Measurements from ENCODE around the gene PRDM10.

Gene PRDM10

DNA sequence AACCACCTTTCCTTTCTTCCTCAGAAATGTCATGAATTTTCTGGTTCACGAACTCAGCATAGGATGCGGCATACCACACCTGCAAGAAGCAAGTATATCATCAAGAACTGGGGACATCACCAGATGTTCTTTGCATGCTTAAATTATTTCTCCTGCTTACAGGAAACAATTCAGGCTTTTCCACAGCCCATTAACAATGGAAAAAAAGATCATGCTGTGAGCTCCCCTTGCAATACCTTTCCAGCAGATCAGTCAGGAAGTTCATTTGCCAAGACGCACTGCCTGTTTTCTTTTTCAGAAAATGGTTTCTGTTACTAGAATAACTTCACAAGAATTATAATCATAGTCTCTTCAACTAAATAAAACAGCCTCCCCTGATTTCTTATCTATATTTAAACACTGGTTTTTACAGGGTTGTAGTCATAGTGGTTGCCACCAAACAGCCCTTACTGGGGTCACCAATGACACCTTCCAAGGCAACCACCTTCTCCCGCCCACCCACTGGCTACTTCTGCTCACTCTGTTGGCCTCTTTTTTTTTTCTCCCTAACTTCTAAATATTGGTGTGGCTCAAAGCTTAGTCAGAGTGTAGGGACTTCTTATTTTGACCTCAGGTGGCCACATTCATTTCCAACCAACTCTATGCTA is 64.9 kb downstream of the PRDM10 start:
- DNase-seq: no peak
- TF ChIP-seq, protein P1, sequence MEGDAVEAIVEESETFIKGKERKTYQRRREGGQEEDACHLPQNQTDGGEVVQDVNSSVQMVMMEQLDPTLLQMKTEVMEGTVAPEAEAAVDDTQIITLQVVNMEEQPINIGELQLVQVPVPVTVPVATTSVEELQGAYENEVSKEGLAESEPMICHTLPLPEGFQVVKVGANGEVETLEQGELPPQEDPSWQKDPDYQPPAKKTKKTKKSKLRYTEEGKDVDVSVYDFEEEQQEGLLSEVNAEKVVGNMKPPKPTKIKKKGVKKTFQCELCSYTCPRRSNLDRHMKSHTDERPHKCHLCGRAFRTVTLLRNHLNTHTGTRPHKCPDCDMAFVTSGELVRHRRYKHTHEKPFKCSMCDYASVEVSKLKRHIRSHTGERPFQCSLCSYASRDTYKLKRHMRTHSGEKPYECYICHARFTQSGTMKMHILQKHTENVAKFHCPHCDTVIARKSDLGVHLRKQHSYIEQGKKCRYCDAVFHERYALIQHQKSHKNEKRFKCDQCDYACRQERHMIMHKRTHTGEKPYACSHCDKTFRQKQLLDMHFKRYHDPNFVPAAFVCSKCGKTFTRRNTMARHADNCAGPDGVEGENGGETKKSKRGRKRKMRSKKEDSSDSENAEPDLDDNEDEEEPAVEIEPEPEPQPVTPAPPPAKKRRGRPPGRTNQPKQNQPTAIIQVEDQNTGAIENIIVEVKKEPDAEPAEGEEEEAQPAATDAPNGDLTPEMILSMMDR (IDR thresholded peaks at IDR 0.05; ENCODE audit: borderline replicate concordance, extremely low read depth, low read length, poor library complexity, severe bottlenecking): no peak
- TF ChIP-seq EZH2 (IDR thresholded peaks at IDR 0.05; ENCODE audit: borderline replicate concordance, low read depth, low read length, severe bottlenecking): no peak
- Histone ChIP-seq H3K4me2 (ENCODE audit: insufficient read depth, low read length) (no peak overlapping the region), H3K27me3 (ENCODE audit: insufficient read depth, low read length, poor library complexity) (no peaks in the 10 kb centered on the region), H3K27ac (ENCODE audit: low read length) (no peak overlapping the region), H3K79me2 (ENCODE audit: insufficient read depth, low read length) (no peaks in the 10 kb centered on the region), H3K4me1 (ENCODE audit: insufficient read depth, low read length) (no peaks in the 10 kb centered on the region), H3K9ac (ENCODE audit: low read depth, low read length) (no peak overlapping the region), H3K4me3 (ENCODE audit: low read depth in 1 of 2, low read length in 2 of 2) (no peak overlapping the region), H4K20me1 (ENCODE audit: insufficient read depth, low read length) (no peaks in the 10 kb centered on the region), H3K36me3 (ENCODE audit: insufficient read depth, low read length) (peaks cover 18% of the 10 kb centered on the region), H2AFZ (ENCODE audit: low read depth, low read length) (no peak overlapping the region), H3K9me3 (ENCODE audit: insufficient read depth, low read length, severe bottlenecking) (no peaks in the 10 kb centered on the region)
- ATAC-seq (ENCODE audit: insufficient read depth, low read depth): no peak

DNA sequence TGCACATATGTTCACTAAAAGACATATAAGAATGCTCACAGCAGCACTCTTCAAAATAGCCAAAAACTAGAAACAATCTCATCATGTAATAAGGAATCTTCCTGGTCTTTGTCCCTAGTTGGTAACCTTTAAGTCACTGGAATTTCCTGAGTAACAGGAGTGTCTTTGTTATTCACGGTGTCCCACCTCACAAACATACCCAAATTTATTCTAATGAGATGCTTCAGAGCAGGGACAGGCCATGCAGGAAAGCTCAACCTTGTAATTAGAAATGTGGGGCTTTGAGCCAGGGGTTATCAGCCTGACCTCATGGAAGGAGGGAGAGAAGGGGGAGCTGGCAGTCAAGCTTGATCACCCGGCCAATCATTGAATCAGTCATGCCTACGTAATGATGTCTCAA is 66.9 kb downstream of the PRDM10 start:
- DNase-seq: no peak
- Histone ChIP-seq H3K79me2 (ENCODE audit: insufficient read depth, low read length) (no peaks in the 10 kb centered on the region), H3K4me3 (ENCODE audit: low read depth in 1 of 2, low read length in 2 of 2) (no peak overlapping the region), H3K4me2 (ENCODE audit: insufficient read depth, low read length) (no peak overlapping the region), H4K20me1 (ENCODE audit: insufficient read depth, low read length) (no peaks in the 10 kb centered on the region), H3K9ac (ENCODE audit: low read depth, low read length) (no peak overlapping the region), H3K4me1 (ENCODE audit: insufficient read depth, low read length) (no peaks in the 10 kb centered on the region), H3K9me3 (ENCODE audit: insufficient read depth, low read length, severe bottlenecking) (no peaks in the 10 kb centered on the region), H3K27ac (ENCODE audit: low read length) (no peak overlapping the region), H3K27me3 (ENCODE audit: insufficient read depth, low read length, poor library complexity) (no peaks in the 10 kb centered on the region), H3K36me3 (ENCODE audit: insufficient read depth, low read length) (peaks cover 14% of the 10 kb centered on the region; the same call in 1 of the 2 replicates), H2AFZ (ENCODE audit: low read depth, low read length) (no peak overlapping the region)
- TF ChIP-seq EZH2 (IDR thresholded peaks at IDR 0.05; ENCODE audit: borderline replicate concordance, low read depth, low read length, severe bottlenecking): no peak
- TF ChIP-seq, protein P1 (IDR thresholded peaks at IDR 0.05; ENCODE audit: borderline replicate concordance, extremely low read depth, low read length, poor library complexity, severe bottlenecking): no peak
- ATAC-seq (ENCODE audit: insufficient read depth, low read depth): no peak

DNA sequence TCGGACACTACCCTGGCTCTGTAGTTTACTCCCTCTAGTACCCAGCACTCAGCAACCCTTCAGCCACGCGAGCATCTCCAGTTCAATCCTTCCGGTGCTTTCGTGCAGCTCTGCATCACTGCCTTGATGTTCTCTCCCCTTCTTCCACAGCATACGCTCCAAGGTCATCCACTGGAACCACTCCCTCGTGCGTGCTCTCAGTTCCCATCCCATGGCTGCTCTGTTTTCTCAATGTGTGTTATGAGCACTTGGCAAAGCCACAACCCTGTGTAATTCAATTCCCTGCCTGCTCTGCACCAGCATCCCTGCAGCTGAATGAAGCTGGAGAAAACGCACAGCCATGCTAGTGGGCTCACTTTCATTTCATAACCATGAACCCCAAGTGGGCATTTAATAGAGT is 68.7 kb downstream of the PRDM10 start:
- no peaks in the 10 kb centered on the region for H3K27me3 ChIP-seq (ENCODE audit: insufficient read depth, low read length, poor library complexity)
- TF ChIP-seq EZH2 (IDR thresholded peaks at IDR 0.05; ENCODE audit: borderline replicate concordance, low read depth, low read length, severe bottlenecking): no peak
- TF ChIP-seq, protein P1 (IDR thresholded peaks at IDR 0.05; ENCODE audit: borderline replicate concordance, extremely low read depth, low read length, poor library complexity, severe bottlenecking): no peak
- H3K27ac ChIP-seq (ENCODE audit: low read length): no peak overlapping the region
- no peaks in the 10 kb centered on the region for H3K79me2 ChIP-seq (ENCODE audit: insufficient read depth, low read length)
- H3K9ac ChIP-seq (ENCODE audit: low read depth, low read length): no peak overlapping the region
- H3K4me2 ChIP-seq (ENCODE audit: insufficient read depth, low read length): no peak overlapping the region
- H3K36me3 ChIP-seq (ENCODE audit: insufficient read depth, low read length): peaks cover 21% of the 10 kb centered on the region; the same call in 1 of the 2 replicates
- no peaks in the 10 kb centered on the region for H3K4me1 ChIP-seq (ENCODE audit: insufficient read depth, low read length)
- ATAC-seq (ENCODE audit: insufficient read depth, low read depth) (no peak), DNase-seq (no peak)
- no peaks in the 10 kb centered on the region for H3K9me3 ChIP-seq (ENCODE audit: insufficient read depth, low read length, severe bottlenecking)
- H3K4me3 ChIP-seq (ENCODE audit: low read depth in 1 of 2, low read length in 2 of 2): no peak overlapping the region
- no peaks in the 10 kb centered on the region for H4K20me1 ChIP-seq (ENCODE audit: insufficient read depth, low read length)
- H2AFZ ChIP-seq (ENCODE audit: low read depth, low read length): no peak overlapping the region
